ENCODE measurements around the gene LYRM4. TPM values are rescaled to one million over a fixed set of nuclear protein-coding genes. Genes with fewer than 3 reads are reported as not detected.

Gene LYRM4
- total RNA-seq, 1 donor from 2014 or later, result 27.8 TPM

GRCh38 chr6:5108536-5109150 is 152.1 kb downstream of the LYRM4 start:
- no peak for DNase-seq (ENCODE audit: low read depth)
- TF ChIP-seq, protein P1, sequence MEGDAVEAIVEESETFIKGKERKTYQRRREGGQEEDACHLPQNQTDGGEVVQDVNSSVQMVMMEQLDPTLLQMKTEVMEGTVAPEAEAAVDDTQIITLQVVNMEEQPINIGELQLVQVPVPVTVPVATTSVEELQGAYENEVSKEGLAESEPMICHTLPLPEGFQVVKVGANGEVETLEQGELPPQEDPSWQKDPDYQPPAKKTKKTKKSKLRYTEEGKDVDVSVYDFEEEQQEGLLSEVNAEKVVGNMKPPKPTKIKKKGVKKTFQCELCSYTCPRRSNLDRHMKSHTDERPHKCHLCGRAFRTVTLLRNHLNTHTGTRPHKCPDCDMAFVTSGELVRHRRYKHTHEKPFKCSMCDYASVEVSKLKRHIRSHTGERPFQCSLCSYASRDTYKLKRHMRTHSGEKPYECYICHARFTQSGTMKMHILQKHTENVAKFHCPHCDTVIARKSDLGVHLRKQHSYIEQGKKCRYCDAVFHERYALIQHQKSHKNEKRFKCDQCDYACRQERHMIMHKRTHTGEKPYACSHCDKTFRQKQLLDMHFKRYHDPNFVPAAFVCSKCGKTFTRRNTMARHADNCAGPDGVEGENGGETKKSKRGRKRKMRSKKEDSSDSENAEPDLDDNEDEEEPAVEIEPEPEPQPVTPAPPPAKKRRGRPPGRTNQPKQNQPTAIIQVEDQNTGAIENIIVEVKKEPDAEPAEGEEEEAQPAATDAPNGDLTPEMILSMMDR (IDR thresholded peaks at IDR 0.05; ENCODE audit: insufficient read depth, low read length, poor library complexity, severe bottlenecking), result no peak
- no peaks in the 10 kb centered on the region for H3K36me3 ChIP-seq (ENCODE audit: control insufficient read depth, insufficient read depth, low read length)

DNA sequence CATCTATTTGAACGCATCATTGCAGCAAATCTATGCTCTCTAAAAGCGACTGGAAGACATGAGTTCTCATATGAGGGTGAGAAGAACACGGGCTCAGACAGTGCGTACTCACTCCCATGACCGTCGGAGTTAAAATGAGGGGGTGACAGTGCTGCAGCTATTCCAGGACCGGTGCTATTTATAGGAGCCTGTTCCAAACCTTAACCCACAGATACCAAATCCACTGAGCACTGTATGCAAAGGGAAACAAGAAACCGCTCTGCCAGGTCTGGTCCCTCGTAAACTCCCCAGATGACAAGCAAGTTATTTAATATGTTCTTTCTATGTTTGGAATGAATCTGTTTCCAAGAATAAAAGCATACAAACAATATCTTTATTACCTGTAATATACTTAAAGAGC is 152.7 kb downstream of the LYRM4 start:
- DNase-seq (ENCODE audit: low read depth), result no peak
- H3K36me3 ChIP-seq (ENCODE audit: control insufficient read depth, insufficient read depth, low read length), result no peaks in the 10 kb centered on the region
- no peak overlapping the region for H3K4me3 ChIP-seq (ENCODE audit: low read depth, low read length)
- H3K27me3 ChIP-seq (ENCODE audit: control insufficient read depth, insufficient read depth, low read length), result no peaks in the 10 kb centered on the region
- TF ChIP-seq, protein P1 (IDR thresholded peaks at IDR 0.05; ENCODE audit: insufficient read depth, low read length, poor library complexity, severe bottlenecking), result no peak

More at GRCh38 chr6:5108536-5109150, 152.1 kb downstream of the LYRM4 start:
- H3K4me3 ChIP-seq (ENCODE audit: low read depth, low read length), result no peak overlapping the region
- H3K27me3 ChIP-seq (ENCODE audit: control insufficient read depth, insufficient read depth, low read length), result no peaks in the 10 kb centered on the region

DNA sequence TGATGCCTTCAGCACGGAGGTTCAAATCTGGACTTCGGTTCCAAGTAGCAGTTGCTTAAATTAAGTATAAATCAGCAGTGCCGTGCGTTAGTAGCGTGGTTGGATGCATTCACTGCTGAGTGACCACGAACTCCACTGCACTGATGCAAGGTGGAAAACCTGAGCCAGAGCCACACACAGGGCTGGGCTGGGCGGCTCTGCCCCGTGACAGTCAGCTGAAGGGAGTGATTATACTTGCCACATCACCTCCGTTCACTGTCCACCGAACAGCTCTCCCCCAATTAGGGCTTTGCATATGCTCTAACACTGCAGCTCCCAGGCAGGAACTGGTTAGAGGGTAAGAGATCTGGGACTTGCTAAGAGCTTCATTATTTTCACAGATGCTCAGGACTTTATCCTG is 153.4 kb downstream of the LYRM4 start:
- no peaks in the 10 kb centered on the region for H3K36me3 ChIP-seq (ENCODE audit: control insufficient read depth, insufficient read depth, low read length)
- H3K27me3 ChIP-seq (ENCODE audit: control insufficient read depth, insufficient read depth, low read length), result no peaks in the 10 kb centered on the region
- no peak overlapping the region for H3K4me3 ChIP-seq (ENCODE audit: low read depth, low read length)
- no peak for DNase-seq (ENCODE audit: low read depth)
- TF ChIP-seq, protein P1 (IDR thresholded peaks at IDR 0.05; ENCODE audit: insufficient read depth, low read length, poor library complexity, severe bottlenecking), result no peak

DNA sequence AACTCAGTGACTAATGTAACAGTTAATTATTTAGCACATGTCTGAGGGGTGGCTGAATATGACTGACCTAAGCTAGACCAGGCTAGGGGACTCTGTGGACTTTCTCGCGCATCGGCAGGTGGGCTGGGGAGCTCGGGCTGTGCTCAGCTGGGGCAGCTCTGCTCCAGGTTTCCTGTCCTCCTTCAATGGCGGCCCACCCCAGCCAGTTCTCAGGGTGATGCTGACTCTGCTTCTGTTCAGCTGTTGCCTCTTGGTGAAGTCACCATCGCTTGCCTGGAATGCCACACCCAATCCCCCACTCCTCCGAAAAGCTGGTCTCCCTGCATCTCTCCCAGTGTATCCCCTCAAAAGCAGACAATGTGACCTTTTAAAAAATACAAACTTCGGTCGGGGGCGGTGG is 155.6 kb downstream of the LYRM4 start:
- Histone ChIP-seq H3K4me3 (ENCODE audit: low read depth, low read length) (no peak overlapping the region), H3K27me3 (ENCODE audit: control insufficient read depth, insufficient read depth, low read length) (no peaks in the 10 kb centered on the region), H3K36me3 (ENCODE audit: control insufficient read depth, insufficient read depth, low read length) (no peaks in the 10 kb centered on the region)
- TF ChIP-seq, protein P1 (IDR thresholded peaks at IDR 0.05; ENCODE audit: insufficient read depth, low read length, poor library complexity, severe bottlenecking), result no peak
- DNase-seq (ENCODE audit: low read depth), result no peak

DNA sequence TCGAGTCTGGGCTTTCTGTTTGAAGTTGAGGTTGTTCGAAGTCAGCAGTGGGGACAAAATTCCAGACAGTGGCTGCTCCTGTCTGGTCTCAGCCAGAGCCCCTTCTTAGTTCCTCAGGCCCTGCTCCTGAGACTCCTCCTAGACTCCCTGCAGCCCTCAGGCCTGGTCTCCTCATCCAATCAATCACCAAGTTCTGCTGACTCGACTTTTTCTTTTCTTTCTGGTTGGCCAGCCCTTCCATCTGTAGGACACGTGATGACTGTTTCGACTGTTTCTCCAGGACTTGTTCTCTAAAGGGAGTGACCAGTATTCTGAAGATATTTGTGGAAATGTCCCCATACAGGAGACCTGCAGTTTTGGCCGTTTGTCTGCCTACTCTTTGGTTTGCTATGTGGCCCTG is 156.1 kb downstream of the LYRM4 start:
- Histone ChIP-seq H3K4me3 (ENCODE audit: low read depth, low read length) (no peak overlapping the region), H3K27me3 (ENCODE audit: control insufficient read depth, insufficient read depth, low read length) (no peaks in the 10 kb centered on the region), H3K36me3 (ENCODE audit: control insufficient read depth, insufficient read depth, low read length) (no peaks in the 10 kb centered on the region)
- DNase-seq (ENCODE audit: low read depth), result no peak
- TF ChIP-seq, protein P1 (IDR thresholded peaks at IDR 0.05; ENCODE audit: insufficient read depth, low read length, poor library complexity, severe bottlenecking), result no peak

DNA sequence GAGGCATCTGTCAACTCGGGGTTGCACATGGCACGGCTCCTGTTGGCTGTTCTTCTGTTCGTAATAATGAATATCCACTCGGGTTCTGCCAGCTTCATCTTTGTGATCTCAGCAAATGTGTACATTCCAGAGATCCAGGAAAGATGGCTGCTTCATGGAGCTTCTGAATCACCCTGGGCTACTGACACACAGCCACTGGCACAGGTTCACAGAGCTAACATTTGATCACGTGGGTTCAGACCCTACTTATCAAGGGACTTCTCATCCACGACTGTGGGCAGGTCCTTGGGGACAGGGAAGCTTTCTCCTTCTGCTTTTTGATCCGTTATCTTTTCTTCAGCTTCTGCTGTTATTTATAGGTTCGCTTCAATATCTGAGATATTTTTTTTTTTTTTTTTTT is 157.5 kb downstream of the LYRM4 start:
- no peak overlapping the region for H3K4me3 ChIP-seq (ENCODE audit: low read depth, low read length)
- TF ChIP-seq, protein P1 (IDR thresholded peaks at IDR 0.05; ENCODE audit: insufficient read depth, low read length, poor library complexity, severe bottlenecking), result no peak
- no peak for DNase-seq (ENCODE audit: low read depth)
- H3K27me3 ChIP-seq (ENCODE audit: control insufficient read depth, insufficient read depth, low read length), result no peaks in the 10 kb centered on the region
- H3K36me3 ChIP-seq (ENCODE audit: control insufficient read depth, insufficient read depth, low read length), result no peaks in the 10 kb centered on the region

All from kidney epithelial cell (primary cell).